Stimulated activated CD4-positive, alpha-beta T cell treated with anti-CD3 and anti-CD28 coated beads, TNF-alpha, amount 100 ng/mL, for 24 hours (primary cell): ENCODE measurements around the gene AUNIP.

Experiments used
- DNase-seq, 3 experiments: peaks; one replicate each; pipeline ENCODE4 v3.0.0-alpha.2; 2020; ENCODE audit warnings: low read depth in 3 of 3

Gene AUNIP

GRCh38 chr1:25858906-25859789 is at the start of gene AUNIP:
Gene AUNIP, minus strand, starts transcription at chr1:25859457. Its CDS starts 100 bp downstream, at chr1:25859357.
- peak; percentile 80 to 89 (median 84) for DNase-seq

- DNase-seq = no peak
Observed at GRCh38 chr1:25909040-25909439, 49.8 kb upstream of the AUNIP start.

- no peak for DNase-seq
Observed at GRCh38 chr1:25908161-25908560, 48.9 kb upstream of the AUNIP start.

GRCh38 chr1:25907601-25908000 is 48.3 kb upstream of the AUNIP start:
- no peak for DNase-seq

- DNase-seq = peak in 1 of 3 experiments; percentile 26
Observed at GRCh38 chr1:25906644-25907300, 47.5 kb upstream of the AUNIP start.

- DNase-seq = peak; percentile 78 to 94 (median 80)
Observed at GRCh38 chr1:25905680-25906643, 46.7 kb upstream of the AUNIP start, which contains the start of gene STMN1. Gene STMN1, minus strand, starts transcription at chr1:25906419. Its CDS starts 1,743 bp downstream, at chr1:25904676.

GRCh38 chr1:25904943-25905679 is 45.9 kb upstream of the AUNIP start:
- peak; percentile 87 to 99 (median 87) for DNase-seq

GRCh38 chr1:25903986-25904385 is 44.7 kb upstream of the AUNIP start:
- no peak for DNase-seq

- DNase-seq = no peak
Observed at GRCh38 chr1:25902462-25902861, 43.2 kb upstream of the AUNIP start.

- DNase-seq = no peak
Observed at GRCh38 chr1:25900219-25900618, 41.0 kb upstream of the AUNIP start.

- no peak for DNase-seq
Observed at GRCh38 chr1:25899792-25900191, 40.5 kb upstream of the AUNIP start.

GRCh38 chr1:25898223-25899015 is 39.2 kb upstream of the AUNIP start:
- DNase-seq = no peak

GRCh38 chr1:25897754-25898153 is 38.5 kb upstream of the AUNIP start:
- no peak for DNase-seq

- no peak for DNase-seq
Observed at GRCh38 chr1:25896266-25896665, 37.0 kb upstream of the AUNIP start.

GRCh38 chr1:25895365-25895990 is 36.2 kb upstream of the AUNIP start:
- DNase-seq = peak; percentile 79 to 86 (median 86)

- no peak for DNase-seq
Observed at GRCh38 chr1:25893116-25893515, 33.9 kb upstream of the AUNIP start.

- DNase-seq = no peak
Observed at GRCh38 chr1:25891606-25892005, 32.3 kb upstream of the AUNIP start.

- no peak for DNase-seq
Observed at GRCh38 chr1:25890239-25891034, 31.2 kb upstream of the AUNIP start.

GRCh38 chr1:25889470-25889869 is 30.2 kb upstream of the AUNIP start:
- no peak for DNase-seq
